ENCODE data around the gene DLX3.
"Not testable (repeated sequence)": the region's sequence is repeated elsewhere in the genome, so short reads cannot be mapped to it uniquely, and the experiment has no call there.

The DLX3 gene

DNA sequence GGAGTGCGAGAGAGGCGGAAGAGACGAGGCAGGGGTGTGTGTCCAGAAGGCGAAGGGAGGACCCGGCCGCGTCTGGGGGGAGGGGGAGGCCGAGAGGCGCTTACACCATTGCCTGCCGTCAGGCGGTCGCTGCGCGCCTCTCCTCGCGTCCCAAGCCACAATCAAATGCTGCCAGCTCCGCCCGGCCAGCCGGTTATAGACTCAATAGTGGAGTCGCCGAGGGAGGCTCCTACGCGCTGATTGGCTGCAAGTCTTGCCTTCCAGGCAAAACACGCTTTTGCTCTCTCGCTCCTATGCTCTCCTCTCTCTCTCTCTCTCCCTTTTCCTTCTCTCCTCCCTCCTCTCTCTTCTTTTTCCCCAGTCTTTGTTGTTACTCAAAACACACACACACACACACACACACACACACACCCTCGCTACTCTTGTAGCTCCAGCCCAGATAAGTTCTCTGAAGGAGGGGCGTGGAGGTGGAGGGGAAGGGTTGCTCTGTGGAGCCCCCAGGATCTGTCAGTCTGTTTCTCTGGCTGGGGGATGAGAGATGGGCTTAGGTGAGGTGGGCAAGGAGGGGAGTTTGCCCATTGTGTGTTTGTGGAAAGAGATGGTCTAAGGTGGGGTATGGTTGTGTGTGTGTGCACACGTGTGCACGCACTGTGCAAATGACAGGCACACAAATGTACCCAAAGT is at the start of gene DLX3:
Gene DLX3 (minus strand): TSS at position 170 of the 684 bp plus-strand sequence. CDS start 226 bp downstream, outside the sequence.
- in situ Hi-C loops (cut with MboI; ENCODE audit: low sequenced_read_pairs, unreplicated experiment), result no loop called here
- TF ChIP-seq, protein P1, sequence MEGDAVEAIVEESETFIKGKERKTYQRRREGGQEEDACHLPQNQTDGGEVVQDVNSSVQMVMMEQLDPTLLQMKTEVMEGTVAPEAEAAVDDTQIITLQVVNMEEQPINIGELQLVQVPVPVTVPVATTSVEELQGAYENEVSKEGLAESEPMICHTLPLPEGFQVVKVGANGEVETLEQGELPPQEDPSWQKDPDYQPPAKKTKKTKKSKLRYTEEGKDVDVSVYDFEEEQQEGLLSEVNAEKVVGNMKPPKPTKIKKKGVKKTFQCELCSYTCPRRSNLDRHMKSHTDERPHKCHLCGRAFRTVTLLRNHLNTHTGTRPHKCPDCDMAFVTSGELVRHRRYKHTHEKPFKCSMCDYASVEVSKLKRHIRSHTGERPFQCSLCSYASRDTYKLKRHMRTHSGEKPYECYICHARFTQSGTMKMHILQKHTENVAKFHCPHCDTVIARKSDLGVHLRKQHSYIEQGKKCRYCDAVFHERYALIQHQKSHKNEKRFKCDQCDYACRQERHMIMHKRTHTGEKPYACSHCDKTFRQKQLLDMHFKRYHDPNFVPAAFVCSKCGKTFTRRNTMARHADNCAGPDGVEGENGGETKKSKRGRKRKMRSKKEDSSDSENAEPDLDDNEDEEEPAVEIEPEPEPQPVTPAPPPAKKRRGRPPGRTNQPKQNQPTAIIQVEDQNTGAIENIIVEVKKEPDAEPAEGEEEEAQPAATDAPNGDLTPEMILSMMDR (IDR thresholded peaks at IDR 0.05; ENCODE audit: borderline replicate concordance, control extremely low read depth, extremely low read depth, insufficient read depth, missing control alignments), result no peak

DNA sequence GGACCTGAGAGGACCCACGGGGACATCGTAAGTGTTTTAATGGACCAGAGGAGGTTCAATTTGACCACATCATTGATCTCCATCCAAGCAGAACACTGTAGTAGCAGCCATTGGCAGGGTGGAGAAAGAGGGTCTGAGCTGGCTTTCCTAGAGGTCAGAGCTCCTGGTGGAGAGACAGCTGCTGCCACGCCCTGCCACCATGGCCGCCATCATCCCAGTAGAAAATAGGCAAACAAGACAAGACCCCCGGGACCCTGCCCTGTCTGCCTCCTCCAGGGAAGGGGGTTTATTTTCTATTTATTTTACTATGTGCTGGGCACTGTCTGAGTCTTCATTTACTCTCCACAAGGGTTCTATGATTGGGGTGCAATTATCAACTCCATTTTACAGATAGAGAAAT is 49.5 kb upstream of the DLX3 start:
- no peak for DNase-seq (ENCODE audit: low spot score)
- in situ Hi-C loops (cut with MboI; ENCODE audit: low sequenced_read_pairs, unreplicated experiment), result no loop called here
- TF ChIP-seq, protein P1 (IDR thresholded peaks at IDR 0.05; ENCODE audit: borderline replicate concordance, control extremely low read depth, extremely low read depth, insufficient read depth, missing control alignments), result no peak

More for the DNA sequence above, at the start of gene DLX3:
- no peak for DNase-seq (ENCODE audit: low spot score)

DNA sequence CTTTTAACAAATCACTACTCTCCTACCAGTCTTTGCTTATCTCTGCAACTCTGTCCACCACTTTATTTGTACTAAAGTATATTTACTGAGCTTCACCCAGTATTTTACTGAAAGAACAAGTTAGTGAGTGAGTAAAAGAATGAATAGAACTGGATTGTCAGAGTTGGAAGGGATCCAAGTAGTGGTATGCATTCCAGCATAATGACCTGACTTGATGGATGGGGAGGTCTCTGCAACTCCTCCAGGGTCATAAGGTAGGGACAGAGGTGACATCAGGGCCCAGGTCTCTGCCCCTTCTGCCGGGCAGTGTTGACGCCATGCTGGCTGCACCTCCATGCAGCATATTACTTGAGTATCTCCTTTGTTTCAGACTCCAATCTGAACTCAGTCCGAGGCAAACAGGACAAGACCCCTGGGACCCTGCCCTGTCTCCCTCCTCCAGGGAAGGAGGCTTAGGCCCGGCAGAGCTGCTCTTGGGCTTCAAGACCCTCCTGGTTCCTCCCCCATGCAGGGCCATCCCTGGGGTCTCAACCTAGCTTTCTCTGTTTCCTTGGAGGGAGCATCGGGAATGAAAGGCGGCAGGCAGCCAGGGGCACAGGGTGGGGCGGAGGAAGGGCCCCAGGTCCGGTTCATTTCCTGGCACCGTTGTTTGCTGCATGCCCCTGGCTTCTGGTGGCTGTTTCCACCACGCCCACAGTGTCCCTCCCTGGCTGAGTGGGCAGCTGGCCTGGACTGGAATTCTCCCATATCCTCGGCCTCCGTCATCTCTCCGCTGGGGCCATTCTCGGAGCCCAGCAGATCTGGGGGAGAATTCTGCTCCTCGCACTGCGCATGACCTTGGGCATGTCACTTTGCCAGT is 48.5 kb upstream of the DLX3 start:
- in situ Hi-C loops (cut with MboI; ENCODE audit: low sequenced_read_pairs, unreplicated experiment), result no loop called here
- TF ChIP-seq, protein P1 (IDR thresholded peaks at IDR 0.05; ENCODE audit: borderline replicate concordance, control extremely low read depth, extremely low read depth, insufficient read depth, missing control alignments), result no peak
- no peak for DNase-seq (ENCODE audit: low spot score)

DNA sequence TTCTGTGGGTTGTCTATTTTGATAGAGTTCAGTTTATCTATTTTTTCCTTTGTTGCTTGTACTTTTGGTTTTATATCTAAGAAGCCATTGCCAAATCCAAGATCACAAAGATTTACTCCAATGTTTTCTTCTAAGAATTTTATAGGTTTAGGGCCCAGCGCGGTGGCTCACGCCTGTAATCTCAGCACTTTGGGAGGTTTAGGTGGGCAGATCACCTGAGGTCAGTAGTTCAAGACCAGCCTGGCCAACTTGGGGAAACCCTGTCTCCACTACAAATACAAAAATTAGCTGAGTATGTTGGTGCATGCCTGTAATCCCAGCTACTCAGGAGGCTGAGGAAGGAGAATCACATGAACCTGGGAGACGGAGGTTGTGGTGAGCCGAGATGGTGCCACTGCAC is 47.2 kb upstream of the DLX3 start:
- in situ Hi-C loops (cut with MboI; ENCODE audit: low sequenced_read_pairs, unreplicated experiment), result no loop called here
- TF ChIP-seq, protein P1 (IDR thresholded peaks at IDR 0.05; ENCODE audit: borderline replicate concordance, control extremely low read depth, extremely low read depth, insufficient read depth, missing control alignments), result no peak
- no peak for DNase-seq (ENCODE audit: low spot score)

DNA sequence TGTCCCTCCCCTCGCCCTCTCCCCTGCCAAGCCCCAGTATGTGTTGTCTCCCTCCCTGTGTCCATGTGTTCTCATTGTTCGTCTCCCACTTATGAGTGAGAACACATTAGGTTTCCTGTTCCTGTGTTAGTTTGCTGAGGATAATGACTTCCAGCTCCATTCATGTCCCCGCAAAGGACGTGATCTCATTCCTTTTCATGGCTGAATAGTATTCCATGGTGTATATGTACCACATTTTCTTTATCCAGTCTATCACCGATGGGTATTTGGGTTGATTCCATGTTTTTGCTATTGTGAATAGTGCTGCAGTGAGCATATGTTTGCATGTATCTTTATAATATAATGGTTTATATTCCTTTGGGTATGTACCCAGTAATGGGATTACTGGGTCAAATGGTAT is 45.5 kb upstream of the DLX3 start:
- DNase-seq (ENCODE audit: low spot score); in situ Hi-C loops (cut with MboI; ENCODE audit: low sequenced_read_pairs, unreplicated experiment): not testable (repeated sequence)

DNA sequence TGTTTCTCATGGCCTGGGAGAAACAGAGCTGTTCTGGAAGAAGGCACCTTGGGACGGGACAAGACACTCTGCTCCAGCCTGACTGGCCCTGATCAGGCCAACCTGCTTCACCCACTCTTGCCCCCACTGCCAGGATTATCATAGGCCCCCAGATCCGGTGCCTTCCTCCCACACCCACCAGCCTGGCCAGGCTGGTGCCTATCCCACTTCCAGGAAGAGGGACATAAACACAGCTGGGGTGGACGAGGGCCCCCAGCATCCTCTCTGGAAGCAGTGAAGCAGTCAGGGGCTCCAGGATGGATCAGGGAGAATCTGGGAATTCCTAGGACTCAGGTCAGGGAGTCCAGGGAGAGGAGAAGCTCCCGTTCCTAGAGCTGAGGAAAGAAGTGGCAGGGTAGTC is 44.0 kb upstream of the DLX3 start:
- TF ChIP-seq, protein P1 (IDR thresholded peaks at IDR 0.05; ENCODE audit: borderline replicate concordance, control extremely low read depth, extremely low read depth, insufficient read depth, missing control alignments), result no peak
- no peak for DNase-seq (ENCODE audit: low spot score)
- in situ Hi-C loops (cut with MboI; ENCODE audit: low sequenced_read_pairs, unreplicated experiment), result no loop called here

All from GM13976 (cell line).